ENCODE data around the gene KMT2B.
A peak's percentile ranks its signal among the peaks of the same experiment; 100 is the strongest.
"Not testable (repeated sequence)": the region's sequence is repeated elsewhere in the genome, so short reads cannot be mapped to it uniquely, and the experiment has no call there.

KMT2B gene

GRCh38 chr19:35710784-35711723 lies 6.7 kb upstream of the KMT2B start:
- no peak for DNase-seq (ENCODE audit: low read depth)

DNA sequence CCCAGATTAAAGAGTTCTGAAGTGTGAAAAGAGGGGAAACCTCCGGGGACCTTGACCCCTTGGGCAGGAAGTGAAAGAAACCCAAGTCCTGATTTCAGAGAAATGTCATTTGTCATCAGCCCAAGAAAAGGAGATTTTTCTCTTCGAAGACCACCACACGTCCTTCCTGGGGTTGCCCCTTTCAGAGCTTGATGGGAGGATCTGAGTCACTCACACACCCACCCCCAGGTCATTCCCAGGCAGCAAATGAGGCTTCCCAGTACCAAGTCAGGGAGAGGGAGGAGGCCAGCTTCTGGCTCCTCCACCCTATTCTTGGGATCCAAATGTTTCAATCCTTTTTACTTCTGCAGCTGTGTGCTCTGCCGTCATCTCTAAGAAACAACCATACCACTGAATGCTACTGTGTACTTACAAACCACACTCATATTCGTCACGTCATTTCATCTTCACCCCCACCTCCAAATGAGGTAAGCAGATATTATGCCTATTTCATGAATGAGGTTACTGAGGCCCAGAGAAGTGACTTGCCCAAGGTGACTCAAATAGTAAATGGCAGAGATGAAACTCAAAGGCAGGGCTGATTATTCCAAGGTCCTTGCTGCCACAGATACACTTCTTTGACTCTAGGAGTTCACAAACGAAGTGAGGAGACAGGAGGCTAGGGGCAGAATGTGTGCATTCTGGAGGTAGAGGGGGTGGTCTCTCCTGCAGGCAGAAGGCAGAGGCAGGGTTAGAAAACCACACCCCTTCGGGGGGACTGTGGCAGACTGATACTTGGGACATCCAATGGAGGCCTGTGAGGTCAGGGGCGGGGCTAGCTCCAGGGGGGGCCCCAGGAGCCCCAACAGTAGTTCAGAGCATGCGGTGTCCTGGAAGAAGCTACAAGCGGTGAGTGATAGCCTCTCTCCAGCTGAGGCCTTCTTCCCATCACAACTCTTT lies 5.0 kb upstream of the KMT2B start:
- no peak for DNase-seq (ENCODE audit: low read depth)

DNA sequence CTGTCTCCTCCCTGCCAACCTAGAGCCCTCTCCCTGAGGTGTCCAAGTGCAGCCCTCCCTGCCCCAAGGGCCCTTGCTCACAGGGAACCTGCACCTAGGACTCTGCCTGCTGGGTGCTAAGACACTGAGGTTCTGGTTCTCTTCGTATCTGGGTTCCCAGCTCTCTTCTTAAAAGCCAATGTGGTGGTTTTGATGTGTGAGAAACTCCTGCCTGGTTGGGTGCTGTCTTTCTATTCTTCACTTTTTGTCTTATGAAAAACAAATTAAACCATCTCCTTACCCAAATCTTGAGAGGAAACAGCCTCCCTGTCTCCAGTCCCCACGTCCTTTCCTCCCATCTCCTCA lies 4.3 kb upstream of the KMT2B start:
- DNase-seq (ENCODE audit: low read depth), result no peak

GRCh38 chr19:35713904-35714495 lies 3.8 kb upstream of the KMT2B start:
- DNase-seq (ENCODE audit: low read depth), result no peak

DNA sequence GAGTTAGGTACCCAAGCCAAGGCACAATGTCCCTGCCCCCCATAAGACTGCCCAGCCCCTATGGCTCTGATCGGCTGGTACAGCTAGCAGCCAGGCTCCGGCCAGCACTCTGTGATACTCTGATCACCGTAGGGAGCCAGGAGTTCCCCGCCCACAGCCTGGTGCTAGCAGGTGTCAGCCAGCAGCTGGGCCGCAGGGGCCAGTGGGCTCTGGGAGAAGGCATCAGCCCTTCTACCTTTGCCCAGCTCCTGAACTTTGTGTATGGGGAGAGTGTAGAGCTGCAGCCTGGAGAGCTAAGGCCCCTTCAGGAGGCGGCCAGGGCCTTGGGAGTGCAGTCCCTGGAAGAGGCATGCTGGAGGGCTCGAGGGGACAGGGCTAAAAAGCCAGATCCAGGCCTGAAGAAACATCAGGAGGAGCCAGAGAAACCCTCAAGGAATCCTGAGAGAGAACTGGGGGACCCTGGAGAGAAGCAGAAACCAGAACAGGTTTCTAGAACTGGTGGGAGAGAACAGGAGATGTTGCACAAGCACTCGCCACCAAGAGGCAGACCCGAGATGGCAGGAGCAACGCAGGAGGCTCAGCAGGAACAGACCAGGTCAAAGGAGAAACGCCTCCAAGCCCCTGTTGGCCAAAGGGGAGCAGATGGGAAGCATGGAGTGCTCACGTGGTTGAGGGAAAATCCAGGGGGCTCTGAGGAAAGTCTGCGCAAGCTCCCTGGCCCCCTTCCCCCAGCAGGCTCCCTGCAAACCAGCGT lies 3.0 kb upstream of the KMT2B start:
- DNase-seq (ENCODE audit: low read depth), result no peak

DNA sequence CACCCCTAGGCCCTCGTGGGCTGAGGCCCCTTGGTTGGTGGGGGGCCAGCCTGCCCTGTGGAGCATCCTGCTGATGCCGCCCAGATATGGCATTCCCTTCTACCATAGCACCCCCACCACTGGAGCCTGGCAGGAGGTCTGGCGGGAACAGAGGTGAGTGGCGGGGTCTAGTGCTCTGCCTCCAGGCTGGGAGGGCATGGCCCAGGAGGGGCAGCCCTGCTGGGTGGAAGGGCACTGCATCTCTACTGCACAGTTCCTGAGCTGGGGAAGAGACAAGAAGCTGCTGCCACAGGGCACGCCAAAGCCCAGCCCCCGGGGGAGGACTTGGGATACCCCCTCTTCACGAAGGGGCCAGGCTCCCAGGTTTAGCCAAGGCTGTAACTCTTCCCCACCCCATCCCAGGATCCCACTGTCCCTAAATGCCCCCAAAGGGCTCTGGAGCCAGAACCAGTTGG lies 2.4 kb upstream of the KMT2B start:
- DNase-seq (ENCODE audit: low read depth), result no peak

DNA sequence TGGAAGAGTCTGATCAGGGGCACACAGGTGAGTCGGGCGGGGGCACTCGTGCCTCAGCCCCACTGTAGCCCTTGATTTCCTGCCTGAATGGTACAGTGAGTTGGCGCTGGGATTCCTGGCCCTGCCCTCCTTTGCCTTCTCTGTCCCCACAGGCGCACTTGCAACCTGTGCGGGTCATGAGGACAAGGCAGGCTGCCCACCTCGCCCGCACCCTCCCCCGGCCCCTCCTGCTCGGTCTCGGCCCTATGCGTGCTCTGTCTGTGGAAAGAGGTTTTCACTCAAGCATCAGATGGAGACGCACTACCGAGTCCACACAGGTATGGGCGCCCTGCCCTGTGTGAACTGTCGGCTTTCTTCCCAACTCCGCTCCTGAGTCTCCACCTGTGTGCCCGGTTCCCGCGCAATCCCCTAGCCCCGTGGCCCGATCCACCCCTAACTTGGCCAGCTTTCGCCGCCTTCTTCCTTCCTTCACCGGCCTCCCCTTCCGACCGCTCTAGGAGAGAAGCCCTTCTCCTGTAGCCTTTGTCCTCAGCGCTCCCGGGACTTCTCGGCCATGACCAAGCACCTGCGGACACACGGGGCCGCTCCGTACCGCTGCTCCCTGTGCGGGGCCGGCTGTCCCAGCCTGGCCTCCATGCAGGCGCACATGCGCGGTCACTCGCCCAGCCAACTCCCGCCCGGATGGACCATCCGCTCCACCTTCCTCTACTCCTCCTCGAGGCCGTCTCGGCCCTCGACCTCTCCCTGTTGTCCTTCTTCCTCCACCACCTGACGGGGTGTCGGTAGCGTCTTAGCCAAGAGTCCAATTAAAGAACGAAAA lies 1.6 kb upstream of the KMT2B start:
- no peak for DNase-seq (ENCODE audit: low read depth)

GRCh38 chr19:35716801-35717664 lies 770 bp upstream of the KMT2B start:
- DNase-seq (ENCODE audit: low read depth), result peak; percentile 69

DNA sequence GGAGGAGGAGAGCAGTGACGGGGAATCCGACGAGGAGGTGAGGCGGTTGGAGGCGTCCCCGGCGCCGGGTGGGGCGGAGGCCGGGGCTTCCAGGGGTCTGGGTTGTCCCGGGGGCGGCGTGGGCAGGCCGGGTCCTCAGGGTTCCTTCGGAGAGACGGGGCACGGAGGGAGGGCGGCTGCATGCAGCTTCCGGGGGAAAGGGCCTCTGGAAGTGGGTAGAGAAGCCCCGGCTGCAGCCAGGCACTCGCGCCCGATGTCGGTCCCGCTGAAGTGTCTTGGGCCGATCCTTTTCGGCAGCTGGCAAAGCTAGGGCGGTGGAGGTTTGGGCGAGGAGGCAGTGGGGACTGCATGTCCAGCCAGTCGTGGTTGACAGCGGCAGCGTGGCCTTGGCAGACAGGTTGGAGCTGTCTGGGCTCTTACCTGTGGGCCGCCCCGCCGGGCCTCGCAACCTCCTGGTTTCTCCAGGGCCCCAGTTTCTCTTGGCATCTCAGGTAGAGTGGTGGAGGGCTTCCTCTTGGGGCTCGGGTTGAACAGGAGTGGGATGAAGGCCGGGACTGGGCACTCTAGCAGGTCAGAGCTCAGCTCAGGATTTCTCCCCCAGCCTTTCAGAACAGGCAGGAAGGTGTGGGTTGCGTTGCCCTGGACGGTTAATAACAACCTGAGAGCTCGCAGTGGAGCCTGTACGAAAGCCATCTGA lies 690 bp downstream of the KMT2B start:
- DNase-seq (ENCODE audit: low read depth), result no peak

DNA sequence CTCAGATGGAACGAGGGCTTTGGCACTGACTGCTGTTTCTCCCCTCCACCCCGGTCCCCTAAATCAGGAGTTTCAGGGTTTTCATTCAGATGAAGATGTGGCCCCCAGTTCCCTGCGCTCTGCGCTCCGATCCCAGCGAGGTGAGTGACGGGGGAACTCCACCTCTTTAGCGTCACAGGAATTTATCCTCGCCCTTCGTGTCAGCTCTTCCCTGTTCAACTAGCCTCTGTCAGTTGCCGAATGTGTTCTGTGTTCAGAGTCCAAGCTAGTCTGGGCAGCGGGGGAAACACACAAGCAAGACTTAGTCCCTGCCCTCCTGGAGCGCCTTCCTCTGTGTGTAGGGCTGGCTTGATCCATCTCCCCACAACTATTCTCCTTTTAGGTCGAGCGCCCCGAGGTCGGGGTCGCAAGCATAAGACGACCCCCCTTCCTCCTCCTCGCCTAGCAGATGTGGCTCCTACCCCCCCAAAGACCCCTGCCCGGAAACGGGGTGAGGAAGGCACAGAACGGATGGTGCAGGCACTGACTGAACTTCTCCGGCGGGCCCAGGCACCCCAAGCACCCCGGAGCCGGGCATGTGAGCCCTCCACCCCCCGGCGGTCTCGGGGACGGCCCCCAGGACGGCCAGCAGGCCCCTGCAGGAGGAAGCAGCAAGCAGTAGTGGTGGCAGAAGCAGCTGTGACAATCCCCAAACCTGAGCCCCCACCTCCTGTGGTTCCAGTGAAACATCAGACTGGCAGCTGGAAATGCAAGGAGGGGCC lies 1.8 kb downstream of the KMT2B start:
- no peak for DNase-seq (ENCODE audit: low read depth)

DNA sequence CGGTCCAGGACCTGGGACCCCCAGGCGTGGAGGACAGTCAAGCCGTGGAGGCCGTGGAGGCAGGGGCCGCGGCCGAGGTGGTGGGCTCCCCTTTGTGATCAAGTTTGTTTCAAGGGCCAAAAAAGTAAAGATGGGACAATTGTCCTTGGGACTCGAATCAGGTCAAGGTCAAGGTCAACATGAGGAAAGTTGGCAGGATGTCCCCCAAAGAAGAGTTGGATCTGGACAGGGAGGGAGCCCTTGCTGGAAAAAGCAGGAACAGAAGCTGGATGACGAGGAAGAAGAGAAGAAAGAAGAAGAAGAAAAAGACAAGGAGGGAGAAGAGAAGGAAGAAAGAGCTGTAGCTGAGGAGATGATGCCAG lies 2.3 kb downstream of the KMT2B start:
- DNase-seq (ENCODE audit: low read depth), result no peak

- no peak for DNase-seq (ENCODE audit: low read depth)
Observed at GRCh38 chr19:35720648-35721047, 2.8 kb downstream of the KMT2B start.

GRCh38 chr19:35721374-35721773 lies 3.6 kb downstream of the KMT2B start:
- no peak for DNase-seq (ENCODE audit: low read depth)

- no peak for DNase-seq (ENCODE audit: low read depth)
Observed at GRCh38 chr19:35722461-35722860, 4.7 kb downstream of the KMT2B start.

DNA sequence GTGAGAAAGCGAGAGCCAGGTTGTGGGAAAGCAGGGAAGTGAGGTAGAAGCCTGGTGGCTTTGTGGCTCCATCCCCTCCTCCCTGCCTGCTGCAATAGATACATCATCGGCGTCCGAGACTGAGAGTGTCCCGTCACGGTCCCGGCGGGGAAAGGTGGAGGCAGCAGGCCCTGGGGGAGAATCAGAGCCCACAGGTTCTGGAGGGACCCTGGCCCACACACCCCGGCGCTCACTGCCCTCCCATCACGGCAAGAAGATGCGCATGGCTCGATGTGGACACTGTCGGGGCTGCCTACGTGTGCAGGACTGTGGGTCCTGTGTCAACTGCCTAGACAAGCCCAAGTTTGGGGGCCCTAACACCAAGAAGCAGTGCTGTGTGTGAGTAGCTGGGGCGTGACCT lies 5.1 kb downstream of the KMT2B start:
- DNase-seq (ENCODE audit: low read depth), result no peak

DNA sequence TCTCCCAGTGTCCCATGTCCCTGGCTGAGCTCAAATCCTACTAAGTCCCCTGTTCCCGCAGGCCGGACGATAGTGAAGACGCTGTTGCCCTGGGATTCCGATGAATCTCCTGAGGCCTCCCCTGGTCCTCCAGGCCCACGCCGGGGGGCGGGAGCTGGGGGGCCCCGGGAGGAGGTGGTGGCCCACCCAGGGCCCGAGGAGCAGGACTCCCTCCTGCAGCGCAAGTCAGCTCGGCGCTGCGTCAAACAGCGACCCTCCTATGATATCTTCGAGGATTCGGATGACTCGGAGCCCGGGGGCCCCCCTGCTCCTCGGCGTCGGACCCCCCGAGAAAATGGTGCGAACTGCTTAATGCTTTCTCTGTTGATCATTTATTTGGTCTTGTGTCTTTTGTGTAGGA lies 5.9 kb downstream of the KMT2B start:
- DNase-seq (ENCODE audit: low read depth), result no peak

DNA sequence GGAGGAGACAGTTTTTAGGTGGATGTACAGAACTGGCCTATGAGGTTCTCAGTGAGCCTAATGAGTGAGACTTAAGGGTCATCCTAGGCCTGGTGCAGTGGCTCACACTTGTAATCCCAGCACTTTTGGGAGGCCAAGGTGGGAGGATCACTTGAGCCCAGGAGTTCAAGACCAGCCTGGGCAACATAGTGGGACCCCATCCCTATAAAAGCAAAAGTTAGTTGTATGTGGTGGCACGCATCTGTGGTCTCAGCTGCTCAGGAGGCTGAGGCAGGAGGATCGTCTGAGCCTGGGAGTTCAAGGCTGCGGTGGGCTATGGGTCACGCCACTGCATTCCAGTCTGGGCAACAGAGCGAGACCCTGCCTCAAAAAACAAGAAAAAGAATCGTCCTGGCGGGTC lies 6.3 kb downstream of the KMT2B start:
- not testable (repeated sequence) for DNase-seq (ENCODE audit: low read depth)

- no peak for DNase-seq (ENCODE audit: low read depth)
Observed at GRCh38 chr19:35724560-35724959, 6.8 kb downstream of the KMT2B start.
